Activated CD8-positive, alpha-beta memory T cell treated with anti-CD3 and anti-CD28 coated beads, Interleukin-2, amount 10 ng/mL, durations not matched to agents 7 days and 5 days (primary cell): ENCODE results near the gene UVRAG. TPM values are rescaled to one million over a fixed set of nuclear protein-coding genes. Genes with fewer than 3 reads are reported as not detected.

Source experiments
- ATAC-seq: fragments of 150-1000 bp; cut with Tn5 transposase; one replicate; pipeline ENCODE4 v1.10.0; 2021; ENCODE audit warnings: moderate library complexity
- CTCF ChIA-PET: fragments of 350-600 bp; sonication (Branson Sonifier 250); formaldehyde crosslinking; loops from one replicate; lab custom pipeline; 2021; ENCODE audit warnings: antibody characterized with exemption; lab: Charles Lee
- DNase-seq: peaks from one replicate; pipeline ENCODE4 v3.0.0-alpha.2; 2020
- H3K27ac Mint-ChIP-seq: one replicate; pipeline ENCODE4 v1.8.0; 2021; ENCODE audit warnings: mild to moderate bottlenecking, mixed read lengths
- H3K27me3 Mint-ChIP-seq: one replicate; pipeline ENCODE4 v1.8.0; 2021; ENCODE audit warnings: mixed read lengths
- H3K36me3 Mint-ChIP-seq: one replicate; pipeline ENCODE4 v1.8.0; 2021; ENCODE audit warnings: mild to moderate bottlenecking, mixed read lengths
- H3K4me1 Mint-ChIP-seq: one replicate; pipeline ENCODE4 v1.8.0; 2021; ENCODE audit warnings: mixed read lengths
- H3K4me3 Mint-ChIP-seq: one replicate; pipeline ENCODE4 v1.8.0; 2021; ENCODE audit warnings: mild to moderate bottlenecking, moderate library complexity, mixed read lengths
- H3K9me3 Mint-ChIP-seq: one replicate; pipeline ENCODE4 v1.8.0; 2022; ENCODE audit warnings: low read depth, mixed read lengths
- total RNA-seq, 2 experiments: library from RNA; stranded (reverse); gene quantifications; one replicate each; pipeline ENCODE4 v1.2.3, GENCODE V29; 2021

The UVRAG gene
- total RNA-seq, 2 experiments from 2014 or later = 17.4 to 25.5 TPM

DNA sequence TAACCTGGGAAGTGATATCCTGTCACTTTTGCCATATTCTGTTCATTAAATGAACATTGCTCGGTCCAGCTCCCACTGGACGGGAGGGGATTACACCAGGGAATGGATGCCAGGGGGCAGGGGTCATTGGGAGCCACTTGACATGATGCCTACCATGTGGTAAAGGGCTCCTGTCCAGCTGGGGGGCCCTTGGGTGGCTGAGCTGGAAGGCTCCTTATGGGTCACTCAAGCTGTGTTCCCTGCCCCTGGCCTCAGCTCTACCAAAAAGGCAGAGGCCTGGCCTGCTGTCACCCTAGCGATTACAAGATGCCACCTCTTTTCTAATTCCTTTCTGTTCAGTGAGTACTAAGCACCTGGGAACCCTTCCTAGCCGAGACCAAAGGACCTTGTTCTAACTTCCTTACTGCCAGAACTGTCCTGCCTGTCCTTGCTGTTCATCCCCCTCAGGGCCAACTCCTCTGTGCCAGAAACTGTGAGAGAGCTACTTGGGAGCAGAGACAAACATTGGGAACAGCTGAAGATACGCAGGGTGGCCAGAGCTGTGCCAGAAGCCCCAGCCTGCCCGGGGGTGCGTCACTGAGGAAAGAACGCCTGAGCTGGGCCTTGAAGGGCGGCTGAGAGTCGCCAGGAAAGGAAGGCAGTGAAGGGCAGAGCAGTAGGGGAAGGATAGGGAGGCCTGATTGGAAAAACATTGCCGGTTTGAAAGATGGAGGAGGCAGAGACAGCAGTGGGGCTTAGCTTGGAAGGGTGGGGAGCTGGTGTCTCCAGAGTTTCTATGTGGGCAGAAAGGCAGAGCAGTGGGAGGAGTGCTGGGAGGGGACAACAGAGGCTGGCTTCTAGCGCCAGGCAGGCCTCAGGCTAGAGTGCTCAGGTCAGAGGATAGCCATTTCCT, 12.7 kb upstream of the UVRAG start:
- H3K36me3 Mint-ChIP-seq = no peaks in the 10 kb centered on the region
- ATAC-seq (no peak), DNase-seq (no peak)
- H3K4me1 Mint-ChIP-seq = peaks cover 12% of the 10 kb centered on the region
- no peak overlapping the region for H3K27ac Mint-ChIP-seq
- H3K9me3 Mint-ChIP-seq = no peaks in the 10 kb centered on the region
- peaks cover 4% of the 10 kb centered on the region for H3K27me3 Mint-ChIP-seq
- H3K4me3 Mint-ChIP-seq = no peak overlapping the region
- CTCF ChIA-PET = interaction anchor here (0.8 to 4.5 kb wide), 24 partner anchors 10 to 515 kb away, joined by 3 to 93 read pairs (median 5); partner anchors contain the start of gene UVRAG

DNA sequence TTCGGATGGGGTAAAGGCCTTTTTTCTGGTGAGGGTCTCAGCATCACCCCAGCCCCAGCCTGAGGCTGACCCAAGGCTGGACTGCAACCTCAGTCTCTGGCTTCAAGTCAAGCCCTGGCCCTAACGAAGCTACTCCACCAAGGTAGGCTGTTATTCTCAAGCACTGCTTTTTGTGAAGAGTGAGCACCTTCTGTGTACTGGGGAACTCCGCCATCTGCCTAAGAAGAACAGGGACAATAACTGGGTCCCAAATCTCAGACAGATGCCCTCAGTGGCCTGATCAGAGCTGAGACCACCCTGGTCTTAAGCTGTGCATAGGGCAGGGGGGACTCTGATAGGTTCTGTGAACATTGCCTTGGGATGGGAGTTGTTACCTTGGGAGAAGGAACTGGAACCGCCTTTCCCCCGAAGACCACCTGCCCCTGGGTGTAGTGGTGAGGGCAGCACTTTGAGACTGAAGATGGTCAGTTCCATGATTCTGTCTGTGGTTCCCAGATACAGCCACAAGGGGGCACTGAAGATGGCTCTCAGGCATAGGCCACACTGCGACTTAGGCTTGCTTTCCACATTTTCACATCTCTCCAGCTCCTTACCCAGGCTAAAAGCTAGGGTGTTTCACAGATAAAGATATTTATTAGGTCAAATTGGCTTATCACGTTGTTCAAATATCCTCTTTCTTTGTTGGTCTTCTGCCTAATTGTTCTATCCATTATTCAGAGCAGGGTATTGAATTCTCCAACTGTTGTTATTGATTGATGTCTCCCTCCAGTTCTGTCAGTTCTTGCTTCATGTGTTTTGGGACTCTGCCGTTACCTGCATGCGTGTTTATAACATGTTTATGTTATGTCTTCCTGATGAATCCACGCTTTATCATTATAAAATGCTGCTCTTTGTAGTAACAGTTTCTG, 11.8 kb upstream of the UVRAG start:
- peak; percentile 91 for ATAC-seq
- CTCF ChIA-PET = interaction anchor here (0.6 to 4.5 kb wide), 30 partner anchors 9 to 405 kb away, joined by 3 to 93 read pairs (median 4); partner anchors contain the start of genes MAP6 and UVRAG
- H3K36me3 Mint-ChIP-seq = no peaks in the 10 kb centered on the region
- peaks cover 12% of the 10 kb centered on the region for H3K4me1 Mint-ChIP-seq
- H3K4me3 Mint-ChIP-seq = no peak overlapping the region
- no peak overlapping the region for H3K27ac Mint-ChIP-seq
- H3K9me3 Mint-ChIP-seq = no peaks in the 10 kb centered on the region
- peaks cover 6% of the 10 kb centered on the region for H3K27me3 Mint-ChIP-seq
- peak; percentile 81 for DNase-seq

GRCh38 chr11:75809111-75809510, 5.9 kb upstream of the UVRAG start:
- peaks cover 7% of the 10 kb centered on the region for H3K4me1 Mint-ChIP-seq
- H3K9me3 Mint-ChIP-seq = no peaks in the 10 kb centered on the region
- peaks cover 6% of the 10 kb centered on the region for H3K27me3 Mint-ChIP-seq
- CTCF ChIA-PET = interaction anchor here (1.2 kb wide), 1 partner anchor 14 kb away, joined by 4 read pairs; no protein-coding TSS in a partner anchor
- no peak overlapping the region for H3K4me3 Mint-ChIP-seq
- DNase-seq (no peak), ATAC-seq (no peak)
- H3K27ac Mint-ChIP-seq = no peak overlapping the region
- H3K36me3 Mint-ChIP-seq = no peaks in the 10 kb centered on the region

DNA sequence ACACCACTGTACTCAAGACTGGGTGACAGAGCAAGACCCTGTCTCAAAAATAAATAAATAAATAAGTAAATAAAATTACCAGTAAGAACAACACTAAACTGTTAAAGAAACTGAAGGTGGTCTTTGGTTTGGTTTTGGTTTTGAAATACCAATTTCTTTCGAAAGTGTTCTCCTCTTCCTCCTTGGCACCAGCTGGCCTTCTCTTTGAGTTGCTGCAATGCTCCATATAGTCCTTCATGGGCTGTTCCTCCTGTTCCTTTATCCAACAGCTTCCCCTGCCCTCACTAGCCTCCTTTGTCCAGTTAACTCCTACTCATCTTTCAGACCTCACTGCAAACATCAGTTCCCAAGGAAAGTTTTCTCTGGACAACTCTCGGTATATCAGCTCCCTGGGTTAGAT, 5.0 kb upstream of the UVRAG start:
- H3K27ac Mint-ChIP-seq = no peak overlapping the region
- CTCF ChIA-PET = interaction anchor here (1.2 to 4.9 kb wide), 2 partner anchors 7 to 14 kb away, joined by 4 to 52 read pairs; no protein-coding TSS in a partner anchor
- H3K4me3 Mint-ChIP-seq = no peak overlapping the region
- DNase-seq (no peak), ATAC-seq (no peak)
- H3K4me1 Mint-ChIP-seq = peaks cover 7% of the 10 kb centered on the region
- H3K9me3 Mint-ChIP-seq = no peaks in the 10 kb centered on the region
- H3K27me3 Mint-ChIP-seq = peaks cover 6% of the 10 kb centered on the region
- H3K36me3 Mint-ChIP-seq = no peaks in the 10 kb centered on the region

GRCh38 chr11:75810637-75811390, 4.2 kb upstream of the UVRAG start:
- no peaks in the 10 kb centered on the region for H3K9me3 Mint-ChIP-seq
- peaks cover 7% of the 10 kb centered on the region for H3K4me1 Mint-ChIP-seq
- no peak overlapping the region for H3K27ac Mint-ChIP-seq
- H3K36me3 Mint-ChIP-seq = no peaks in the 10 kb centered on the region
- DNase-seq = no peak
- H3K4me3 Mint-ChIP-seq = no peak overlapping the region
- no peak for ATAC-seq
- H3K27me3 Mint-ChIP-seq = peaks cover 6% of the 10 kb centered on the region
- CTCF ChIA-PET = interaction anchor here (0.9 to 4.9 kb wide), 3 partner anchors 8 to 56 kb away, joined by 4 to 52 read pairs (median 5); no protein-coding TSS in a partner anchor

DNA sequence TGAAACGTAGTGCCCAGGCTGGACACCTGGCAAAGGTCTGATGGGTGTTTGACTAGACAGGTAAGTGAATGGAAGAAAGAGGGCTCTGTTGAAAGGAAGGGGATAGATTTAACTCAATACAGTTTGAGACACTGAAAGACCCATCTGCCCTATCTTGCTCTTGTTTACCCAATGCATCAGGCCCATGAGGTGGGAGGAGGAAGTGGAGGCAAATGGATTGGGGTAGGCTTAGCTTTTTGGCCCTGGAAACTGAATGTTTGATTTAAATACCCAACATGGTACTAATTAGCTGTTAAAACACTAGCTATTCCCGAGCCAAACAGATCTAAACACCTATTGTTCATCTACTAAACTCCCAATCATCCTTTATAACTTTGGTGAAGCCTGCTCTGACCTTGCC, 3.5 kb upstream of the UVRAG start:
- Mint-ChIP-seq H3K4me3 (no peak overlapping the region), H3K27ac (no peak overlapping the region), H3K36me3 (no peaks in the 10 kb centered on the region), H3K9me3 (no peaks in the 10 kb centered on the region), H3K27me3 (peaks cover 4% of the 10 kb centered on the region), H3K4me1 (peaks cover 7% of the 10 kb centered on the region)
- no peak for DNase-seq
- no peak for ATAC-seq
- CTCF ChIA-PET = interaction anchor here (0.9 to 4.9 kb wide), 2 partner anchors 9 to 56 kb away, joined by 5 to 52 read pairs; no protein-coding TSS in a partner anchor

- DNase-seq = no peak
- Mint-ChIP-seq H3K4me3 (no peak overlapping the region), H3K27ac (no peak overlapping the region), H3K4me1 (peaks cover 7% of the 10 kb centered on the region), H3K27me3 (peaks cover under 1% of the 10 kb centered on the region), H3K9me3 (no peaks in the 10 kb centered on the region), H3K36me3 (no peaks in the 10 kb centered on the region)
- CTCF ChIA-PET = interaction anchor here (1.0 to 4.9 kb wide), 3 partner anchors 10 to 396 kb away, joined by 3 to 52 read pairs (median 6); no protein-coding TSS in a partner anchor
- ATAC-seq = no peak
These were observed 2.4 kb upstream of the UVRAG start for GRCh38 chr11:75812542-75813040.

DNA sequence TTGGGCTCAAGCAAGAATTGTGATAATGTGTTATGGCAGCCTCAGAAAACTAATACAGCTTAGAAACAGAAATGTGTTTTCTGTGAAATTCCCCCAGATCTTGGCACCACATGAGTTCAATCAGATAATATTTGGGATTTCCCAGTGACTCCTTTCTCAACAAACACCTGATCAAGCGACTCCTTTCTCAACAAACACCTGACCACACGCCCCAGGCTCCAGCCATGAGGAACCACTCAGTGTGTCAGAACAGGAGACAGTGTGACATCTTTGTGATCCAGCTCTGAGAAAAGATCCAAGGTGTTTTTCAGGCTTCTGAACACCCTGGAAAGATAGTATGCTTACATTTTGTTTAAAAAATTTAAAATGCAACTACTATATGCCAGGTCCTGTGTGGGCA, 1.9 kb upstream of the UVRAG start:
- Mint-ChIP-seq H3K9me3 (no peaks in the 10 kb centered on the region), H3K4me1 (peaks cover 9% of the 10 kb centered on the region), H3K36me3 (peaks cover 2% of the 10 kb centered on the region), H3K4me3 (no peak overlapping the region), H3K27ac (no peak overlapping the region), H3K27me3 (no peaks in the 10 kb centered on the region)
- DNase-seq = peak; percentile 21
- CTCF ChIA-PET = interaction anchor here (1.0 to 4.9 kb wide), 3 partner anchors 9 to 396 kb away, joined by 3 to 52 read pairs (median 6); no protein-coding TSS in a partner anchor
- no peak for ATAC-seq

DNA sequence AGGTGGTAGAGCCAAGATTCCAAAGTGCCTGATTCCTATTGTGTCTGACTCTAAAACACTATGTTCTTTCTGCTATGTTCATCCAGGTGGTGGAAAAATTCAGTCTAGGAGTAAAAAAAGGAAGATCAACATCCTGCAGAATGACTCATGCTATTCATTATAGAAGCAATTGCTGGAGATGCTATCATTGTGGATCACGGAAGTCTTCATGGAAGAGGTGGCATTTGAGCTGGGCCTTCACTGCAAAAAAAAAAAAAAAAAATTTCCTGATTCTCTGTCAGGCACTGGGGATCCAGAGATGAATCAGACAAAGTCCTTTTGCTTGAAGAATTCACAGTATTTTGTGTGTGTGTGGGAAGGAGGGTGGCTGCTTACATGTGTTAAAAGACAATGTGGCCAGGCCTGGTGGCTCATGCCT, 1.4 kb upstream of the UVRAG start:
- Mint-ChIP-seq H3K36me3 (peaks cover 2% of the 10 kb centered on the region), H3K4me3 (no peak overlapping the region), H3K27me3 (no peaks in the 10 kb centered on the region), H3K4me1 (peaks cover 10% of the 10 kb centered on the region), H3K9me3 (no peaks in the 10 kb centered on the region), H3K27ac (no peak overlapping the region)
- DNase-seq (no peak), ATAC-seq (no peak)
- CTCF ChIA-PET = interaction anchor here (1.4 to 4.9 kb wide), 3 partner anchors 11 to 395 kb away, joined by 3 to 52 read pairs (median 6); no protein-coding TSS in a partner anchor

GRCh38 chr11:75814363-75814676, 690 bp upstream of the UVRAG start:
- Mint-ChIP-seq H3K27me3 (no peaks in the 10 kb centered on the region), H3K27ac (peak overlapping the region; percentile 94), H3K4me3 (no peak overlapping the region), H3K36me3 (peaks cover 2% of the 10 kb centered on the region), H3K9me3 (no peaks in the 10 kb centered on the region), H3K4me1 (peaks cover 15% of the 10 kb centered on the region)
- CTCF ChIA-PET = interaction anchor here (0.9 to 4.9 kb wide), 4 partner anchors 11 to 395 kb away, joined by 3 to 52 read pairs (median 6); no protein-coding TSS in a partner anchor
- ATAC-seq (peak; percentile 35), DNase-seq (no peak)

- Mint-ChIP-seq H3K36me3 (peaks cover 2% of the 10 kb centered on the region), H3K27ac (peak overlapping the region; percentile 94), H3K9me3 (no peaks in the 10 kb centered on the region), H3K27me3 (no peaks in the 10 kb centered on the region), H3K4me1 (peaks cover 15% of the 10 kb centered on the region), H3K4me3 (no peak overlapping the region)
- ATAC-seq (no peak), DNase-seq (peak; percentile 65)
- CTCF ChIA-PET = interaction anchor here (0.9 to 1.7 kb wide), 4 partner anchors 9 to 52 kb away, joined by 3 to 6 read pairs (median 4); no protein-coding TSS in a partner anchor
These were observed 547 bp downstream of the UVRAG start for GRCh38 chr11:75815345-75816168.
